ENCODE measurements around the gene ITGB6. TPM values are rescaled to one million over a fixed set of nuclear protein-coding genes. Genes with fewer than 3 reads are reported as not detected.

Gene ITGB6
- total and polyA plus RNA-seq, 3 donors from 2014 or later = 0.12 to 0.79 (median 0.18) TPM

DNA sequence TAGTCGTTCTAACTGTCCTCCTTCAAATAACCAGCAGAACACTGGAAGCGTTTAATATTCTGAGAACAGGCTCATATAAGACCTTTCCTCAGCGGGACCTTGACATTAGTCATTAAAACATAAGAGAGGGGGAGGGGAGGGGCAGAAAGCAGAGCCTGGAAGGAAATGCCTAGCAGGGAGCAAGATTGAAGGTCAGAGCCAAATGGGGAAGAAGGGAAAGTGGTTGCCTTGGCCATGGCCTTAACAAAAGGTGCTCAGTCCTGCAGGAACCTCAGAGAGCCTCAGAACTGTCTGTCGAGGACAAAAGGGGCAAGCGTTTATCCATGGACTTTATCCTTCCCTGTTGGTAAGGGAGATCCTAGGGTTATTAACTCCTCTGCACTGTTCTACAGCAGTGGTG lies 136.8 kb downstream of the ITGB6 start:
- TF ChIP-seq POLR2A (IDR thresholded peaks at IDR 0.05) (no peak), CTCF (IDR thresholded peaks at IDR 0.05) (no peak)
- peak overlapping the region; percentile 63 to 84 for H3K4me3 ChIP-seq
- peaks cover 8% of the 10 kb centered on the region for H3K4me1 ChIP-seq

DNA sequence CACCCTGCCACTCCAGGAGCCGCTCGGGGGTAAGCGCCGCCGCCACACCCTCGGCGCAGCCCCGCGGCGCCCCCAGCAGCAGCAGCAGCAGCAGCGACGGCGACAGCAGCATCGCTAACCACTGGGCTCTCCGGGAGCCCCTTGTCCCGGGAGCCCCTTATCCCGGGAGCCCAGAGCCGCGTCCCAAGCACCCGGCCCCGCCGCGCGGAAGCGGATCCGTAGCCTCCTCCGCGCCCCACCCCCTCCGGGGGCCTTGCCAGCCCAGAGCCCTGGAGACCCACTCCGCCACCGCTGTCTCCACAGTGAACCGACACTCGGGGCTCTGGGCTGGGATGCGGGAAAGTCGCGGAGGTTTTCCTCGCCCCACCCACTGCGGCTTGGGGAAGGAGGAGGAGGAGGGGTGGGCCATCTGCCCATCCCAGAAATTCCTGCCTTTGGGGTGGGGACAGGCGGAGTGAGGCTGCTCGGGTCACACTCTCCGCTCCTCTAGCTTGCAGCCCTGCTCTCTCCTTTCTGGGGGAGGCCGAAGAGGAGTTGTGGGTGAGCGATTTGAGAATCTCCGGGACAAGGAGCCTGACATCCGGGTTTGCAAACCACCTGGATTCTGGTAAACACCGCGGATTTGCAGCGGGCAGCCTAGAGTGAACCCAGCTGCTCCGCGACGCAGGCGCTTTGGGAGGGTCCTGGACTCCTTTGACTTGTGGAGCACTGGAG lies 137.6 kb downstream of the ITGB6 start, which contains the start of gene PLA2R1:
Gene PLA2R1, minus strand, starts transcription at position 324 of the 714 bp plus-strand sequence. Its CDS starts 212 bp downstream, at position 112.
- TF ChIP-seq CTCF (IDR thresholded peaks at IDR 0.05) (no peak), POLR2A (IDR thresholded peaks at IDR 0.05) (no peak)
- peak within 1 kb of the TSS; percentile 72 to 73 for H3K27ac ChIP-seq
- peak within 1 kb of the TSS; percentile 63 to 84 for H3K4me3 ChIP-seq
- H3K4me1 ChIP-seq = peaks cover 8% of the 10 kb centered on the region
- 0% methylated on average over 51 of the region's 52 CpGs; no CpG with 5 or more reads in 1 of the 2 donors for WGBS, 2 donors
- no peaks in the 10 kb centered on the region for H3K9me3 ChIP-seq
- peak; percentile 57 for DNase-seq
- intact Hi-C loops (cut with DNase I; ENCODE audit: low total_unique reads) = no loop called here
- H3K36me3 ChIP-seq (ENCODE audit: low read depth, missing control alignments) = no peaks in the 10 kb centered on the region
- no peaks in the 10 kb centered on the region for H3K27me3 ChIP-seq

More for the DNA sequence above, 136.8 kb downstream of the ITGB6 start:
- no peak for DNase-seq
- H3K36me3 ChIP-seq (ENCODE audit: low read depth, missing control alignments) = no peaks in the 10 kb centered on the region
- H3K27me3 ChIP-seq = no peaks in the 10 kb centered on the region
- no peaks in the 10 kb centered on the region for H3K9me3 ChIP-seq
- peak overlapping the region; percentile 72 to 73 for H3K27ac ChIP-seq
- WGBS, 2 donors = 12 to 21% methylated on average over 5 of the region's 5 CpGs
- intact Hi-C loops (cut with DNase I; ENCODE audit: low total_unique reads) = no loop called here

GRCh38 chr2:160061944-160062291 lies 138.2 kb downstream of the ITGB6 start:
- WGBS, 2 donors = 2% methylated on average over 6 to 25 of the region's 27 CpGs
- DNase-seq = peak; percentile 33
- H3K27me3 ChIP-seq = no peaks in the 10 kb centered on the region
- peaks cover 8% of the 10 kb centered on the region for H3K4me1 ChIP-seq
- intact Hi-C loops (cut with DNase I; ENCODE audit: low total_unique reads) = no loop called here
- no peaks in the 10 kb centered on the region for H3K36me3 ChIP-seq (ENCODE audit: low read depth, missing control alignments)
- no peaks in the 10 kb centered on the region for H3K9me3 ChIP-seq
- peak overlapping the region; percentile 63 to 84 for H3K4me3 ChIP-seq
- peak overlapping the region; percentile 72 to 73 for H3K27ac ChIP-seq
- TF ChIP-seq CTCF (IDR thresholded peaks at IDR 0.05) (no peak), POLR2A (IDR thresholded peaks at IDR 0.05) (no peak)

GRCh38 chr2:160061533-160061932 lies 138.5 kb downstream of the ITGB6 start:
- WGBS, 2 donors = 50 to 56% methylated on average over 18 of the region's 18 CpGs
- Histone ChIP-seq H3K4me3 (peak overlapping the region; percentile 63 to 84), H3K27ac (peak overlapping the region in 1 of 2 donors; percentile 72), H3K27me3 (no peaks in the 10 kb centered on the region), H3K9me3 (no peaks in the 10 kb centered on the region), H3K36me3 (ENCODE audit: low read depth, missing control alignments) (no peaks in the 10 kb centered on the region), H3K4me1 (peaks cover 8% of the 10 kb centered on the region)
- DNase-seq = no peak
- intact Hi-C loops (cut with DNase I; ENCODE audit: low total_unique reads) = no loop called here
- TF ChIP-seq POLR2A (IDR thresholded peaks at IDR 0.05) (no peak), CTCF (IDR thresholded peaks at IDR 0.05) (no peak)

GRCh38 chr2:160060297-160060696 lies 139.8 kb downstream of the ITGB6 start:
- H3K27me3 ChIP-seq = no peaks in the 10 kb centered on the region
- H3K27ac ChIP-seq = no peak overlapping the region
- 93 to 100% methylated on average over 2 of the region's 2 CpGs for WGBS, 2 donors
- no peak overlapping the region for H3K4me3 ChIP-seq
- no peaks in the 10 kb centered on the region for H3K9me3 ChIP-seq
- no peaks in the 10 kb centered on the region for H3K36me3 ChIP-seq (ENCODE audit: low read depth, missing control alignments)
- TF ChIP-seq CTCF (IDR thresholded peaks at IDR 0.05) = no peak
- no peak for TF ChIP-seq POLR2A (IDR thresholded peaks at IDR 0.05)
- DNase-seq = no peak
- H3K4me1 ChIP-seq = peaks cover 8% of the 10 kb centered on the region
- intact Hi-C loops (cut with DNase I; ENCODE audit: low total_unique reads) = no loop called here

All from testis (tissue), 3 donors.